Posterior cingulate gyrus (tissue), 11 donors: ENCODE results near the gene GBP3.
"Not testable (repeated sequence)": the region's sequence is repeated elsewhere in the genome, so short reads cannot be mapped to it uniquely, and the experiment has no call there.

Source experiments
- DNase-seq, 10 donors: peaks; one replicate each; pipeline versions ENCODE4 v3.0.0 to v3.0.0-alpha.2; 2020 to 2021; ENCODE audit warnings: mixed read lengths in 3 of 10
- intact Hi-C: fragments of 100-400 bp; cut with DNase I; formaldehyde crosslinking; loops from one replicate; pipeline ENCODE4 v1.15.1; 2023

GBP3 gene

DNA sequence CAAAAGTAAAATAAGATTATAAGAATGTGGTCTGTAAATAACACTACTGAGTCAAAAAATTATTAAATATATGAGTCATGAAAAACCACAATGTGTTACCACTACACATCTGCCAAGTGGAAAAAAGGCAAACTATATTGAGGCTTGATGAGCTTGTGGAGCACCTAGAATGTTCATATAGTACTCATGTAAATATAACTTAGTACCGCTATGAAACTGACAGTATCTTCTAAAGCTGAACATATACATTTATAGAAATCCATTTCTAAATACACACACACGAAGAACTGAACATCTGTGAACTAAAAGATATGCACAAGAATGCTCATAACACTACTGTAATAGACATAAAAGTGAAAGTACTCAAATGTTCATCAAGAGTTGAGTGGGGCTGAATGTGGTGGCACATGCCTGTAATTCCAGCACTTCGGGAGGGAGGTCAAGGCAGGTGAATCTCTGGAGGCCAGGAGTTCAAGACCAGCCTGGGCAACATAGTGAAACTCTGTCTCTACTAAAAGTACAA is 18.5 kb upstream of the GBP3 start:
- peak in 1 of 10 donors; percentile 52 for DNase-seq

DNA sequence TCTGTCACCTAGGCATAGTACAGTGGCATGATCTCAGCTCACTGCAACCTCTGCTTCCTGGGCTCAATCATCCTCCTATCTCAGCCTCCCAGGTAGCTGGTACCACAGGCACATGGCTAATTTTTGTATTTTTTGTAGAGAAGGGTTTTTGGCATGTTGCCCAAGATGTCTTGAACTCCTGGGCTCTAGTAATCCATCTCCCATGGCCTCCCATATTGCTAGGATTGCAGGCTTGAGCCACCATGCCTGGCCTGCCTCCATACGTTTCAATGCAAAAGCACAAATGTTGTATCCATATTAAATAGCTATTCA is 17.6 kb upstream of the GBP3 start:
- peak in 1 of 10 donors; percentile 20 for DNase-seq
- intact Hi-C loops, result no loop called here

More for the DNA sequence above, 18.5 kb upstream of the GBP3 start:
- intact Hi-C loops, result no loop called here

DNA sequence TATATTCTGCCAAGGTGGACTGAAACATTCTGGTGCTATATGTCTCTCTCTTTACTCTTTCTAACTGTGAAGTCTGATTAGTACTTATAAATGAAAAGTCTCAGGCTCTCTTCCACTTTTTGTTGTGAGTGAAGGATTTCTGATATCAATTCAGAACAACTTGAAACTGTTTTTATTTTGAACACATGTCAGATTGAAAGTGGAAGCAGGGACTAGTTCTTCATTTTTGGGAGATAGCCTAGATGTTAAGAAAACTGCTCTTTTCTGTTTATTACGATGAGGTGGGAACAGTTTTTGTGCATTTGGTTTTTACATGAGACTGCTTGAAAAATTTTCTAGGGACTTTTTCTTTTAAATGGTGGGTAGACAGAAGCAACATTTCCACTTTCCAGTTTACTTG is 14.5 kb upstream of the GBP3 start:
- intact Hi-C loops, result no loop called here
- no peak for DNase-seq

DNA sequence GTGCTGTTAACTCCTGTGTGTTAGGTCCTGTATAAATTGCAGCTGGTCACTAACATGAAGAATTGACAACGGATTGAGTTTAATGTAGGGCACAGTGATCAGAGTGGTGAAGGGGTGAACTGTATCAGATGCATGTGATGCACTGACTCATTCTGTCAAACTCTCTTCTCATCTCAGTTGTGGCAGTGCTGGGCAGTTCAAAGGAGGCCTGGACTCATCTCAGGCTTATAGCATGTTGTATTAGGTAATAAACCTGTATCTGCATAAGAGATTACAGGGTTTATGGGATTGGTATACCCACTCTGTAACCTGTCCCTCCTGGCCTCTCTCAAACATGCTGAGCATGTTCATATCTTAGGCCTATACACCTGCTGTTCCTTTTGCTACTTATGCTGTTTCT is 12.4 kb upstream of the GBP3 start:
- intact Hi-C loops, result no loop called here
- DNase-seq, result no peak

DNA sequence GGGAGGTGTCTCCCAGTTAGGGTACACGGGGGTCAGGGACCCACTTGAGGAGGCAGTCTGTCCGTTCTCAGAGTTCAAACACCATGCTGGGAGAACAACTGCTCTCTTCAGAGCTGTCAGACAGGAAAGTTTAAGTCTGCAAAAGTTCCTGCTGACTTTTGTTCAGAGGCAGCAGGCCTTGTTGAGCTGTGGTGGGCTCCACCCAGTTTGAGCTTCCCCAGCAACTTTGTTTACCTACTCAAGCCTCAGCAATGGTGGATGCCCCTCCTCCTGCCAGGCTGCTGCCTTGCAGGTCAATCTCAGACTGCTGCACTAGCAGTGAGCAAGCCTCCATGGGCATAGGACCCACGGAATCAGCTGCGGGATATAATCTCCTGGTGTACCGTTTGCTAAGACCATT is 11.3 kb upstream of the GBP3 start:
- DNase-seq, intact Hi-C loops: not testable (repeated sequence)

DNA sequence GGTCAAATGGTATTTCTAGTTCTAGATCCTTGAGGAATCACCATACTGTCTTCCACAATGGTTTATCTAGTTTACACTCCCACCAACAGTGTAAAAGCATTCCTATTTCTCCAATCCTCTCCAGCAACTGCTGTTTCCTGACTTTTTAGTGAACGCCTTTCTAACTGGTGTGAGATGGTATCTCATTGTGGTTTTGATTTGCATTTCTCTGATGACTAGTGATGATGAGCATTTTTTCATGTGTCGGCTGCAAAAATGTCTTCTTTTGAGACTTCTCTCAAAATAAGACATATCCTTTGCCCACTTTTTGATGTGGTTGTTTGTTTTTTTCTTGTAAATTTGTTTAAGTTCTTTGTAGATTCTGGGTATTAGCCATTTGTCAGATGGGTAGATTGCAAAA is 6.4 kb upstream of the GBP3 start:
- intact Hi-C loops, DNase-seq: not testable (repeated sequence)

DNA sequence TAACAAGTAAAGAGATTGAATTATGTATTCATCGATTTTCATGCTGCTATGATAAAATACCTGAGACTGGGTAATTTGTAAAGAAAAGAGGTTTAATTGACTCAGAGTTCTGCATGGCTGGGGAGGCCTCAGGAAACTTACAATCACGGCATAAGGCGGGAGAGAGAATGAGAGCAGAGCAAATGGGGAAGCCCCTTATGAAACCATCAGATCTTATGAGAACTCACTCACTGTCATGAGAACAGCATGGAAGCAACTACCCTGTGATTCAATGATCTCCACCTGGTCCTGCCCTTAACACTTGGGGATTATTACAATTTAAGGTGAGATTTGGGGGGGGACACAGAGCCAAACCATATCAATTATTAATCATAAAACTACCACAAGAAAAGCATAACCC is 3.3 kb upstream of the GBP3 start:
- no peak for DNase-seq
- intact Hi-C loops, result no loop called here

DNA sequence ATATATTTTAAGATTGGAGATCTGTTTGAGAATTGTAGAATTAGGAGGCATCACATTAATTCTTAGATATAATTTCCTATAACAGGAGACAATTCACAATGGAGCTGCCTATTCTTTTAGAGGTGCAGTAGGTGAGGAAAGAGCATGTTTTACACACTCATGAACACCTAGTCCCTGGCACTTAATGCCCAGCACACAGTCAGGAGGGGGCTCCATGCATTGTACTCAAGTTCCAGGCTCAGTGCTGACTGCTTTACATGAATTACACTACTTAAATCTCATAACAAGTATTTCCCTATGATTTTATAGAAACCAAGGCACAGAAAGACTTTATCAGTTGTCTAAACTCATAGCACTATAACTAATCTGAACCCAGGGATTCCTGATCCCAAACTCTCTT is 360 bp upstream of the GBP3 start:
- intact Hi-C loops, result no loop called here
- DNase-seq, result no peak

DNA sequence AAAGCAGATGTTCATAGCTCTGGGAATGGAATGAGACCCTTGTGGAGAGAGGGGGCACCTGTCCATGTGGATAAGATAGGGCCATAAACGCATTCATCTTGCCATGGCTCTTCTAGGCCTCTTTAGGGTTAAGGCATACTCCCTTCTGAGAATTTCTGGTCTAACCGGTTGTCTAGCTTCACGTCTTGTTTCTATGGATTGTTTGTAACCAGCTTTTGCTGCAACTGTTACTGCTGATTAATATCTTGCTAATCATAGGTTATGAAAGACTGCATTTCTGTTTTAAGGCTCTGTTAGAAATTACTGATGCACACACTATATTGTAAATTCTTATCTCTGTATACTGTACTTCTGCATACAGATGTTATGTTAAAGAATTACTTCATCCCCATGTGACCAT is 4.3 kb downstream of the GBP3 start:
- intact Hi-C loops, DNase-seq: not testable (repeated sequence)

DNA sequence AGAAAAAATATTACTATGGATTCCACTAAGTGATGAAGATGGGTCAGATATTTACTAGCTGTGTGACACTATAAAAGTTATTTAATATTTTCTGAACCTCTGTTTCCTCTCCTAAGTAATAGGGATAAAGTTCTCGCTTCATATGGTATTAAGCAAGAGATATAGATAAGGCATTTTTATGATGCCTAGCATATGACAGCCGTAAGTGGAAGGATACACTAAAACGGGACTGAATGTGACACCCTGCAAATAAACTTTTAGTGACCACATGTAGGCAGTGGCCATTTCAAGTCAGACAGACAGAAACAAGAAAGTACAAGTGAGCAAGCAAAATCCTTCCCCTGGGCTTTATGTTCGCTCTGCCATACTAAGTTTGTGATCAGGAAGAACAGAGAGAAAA is 14.2 kb downstream of the GBP3 start:
- intact Hi-C loops, result no loop called here

DNA sequence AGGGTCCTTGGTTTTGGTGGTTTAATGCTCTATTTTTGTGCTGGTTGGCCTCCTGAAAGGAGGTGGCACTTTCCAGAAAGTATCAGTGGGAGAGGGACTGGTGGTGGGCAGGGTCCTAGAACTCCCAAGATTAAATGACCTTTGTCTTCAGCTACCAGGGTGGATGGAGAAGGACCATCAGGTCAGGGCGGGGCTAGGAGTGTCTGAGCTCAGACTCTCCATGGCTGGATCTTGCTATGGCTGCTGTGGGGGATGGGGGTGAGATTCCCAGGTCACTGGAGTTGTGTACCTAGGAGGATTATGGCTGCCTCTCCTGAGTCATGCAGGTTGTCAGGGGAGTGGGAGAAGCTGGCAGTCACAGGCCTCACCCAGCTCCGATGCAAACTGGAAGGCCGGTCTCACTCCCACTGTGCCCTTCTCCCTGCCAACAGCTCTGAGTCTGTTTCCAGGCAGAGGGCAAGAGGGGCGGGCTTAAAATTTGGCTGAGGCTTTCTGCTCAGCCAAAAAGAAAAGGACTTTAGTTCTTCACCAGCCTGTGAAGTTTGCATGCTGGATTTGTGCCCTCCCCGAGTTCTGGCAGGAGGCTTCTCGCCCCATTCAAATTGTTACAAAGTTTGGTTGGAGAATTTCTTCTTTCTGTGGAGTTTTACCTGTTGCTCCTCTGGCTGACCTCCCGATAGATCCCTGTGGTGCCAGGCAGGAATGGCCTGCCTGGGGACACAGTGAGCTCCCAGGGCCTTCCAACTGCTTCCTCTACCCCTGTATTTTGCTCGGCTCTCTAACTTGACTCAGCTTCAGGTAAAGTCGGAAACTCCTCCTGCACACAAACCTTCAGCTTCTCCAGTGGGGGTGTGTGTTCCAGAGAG is 17.1 kb downstream of the GBP3 start:
- intact Hi-C loops, result no loop called here
- peak in 6 of 10 donors; percentile 13 to 86 (median 56) for DNase-seq

More for the DNA sequence above, 14.2 kb downstream of the GBP3 start:
- no peak for DNase-seq

DNA sequence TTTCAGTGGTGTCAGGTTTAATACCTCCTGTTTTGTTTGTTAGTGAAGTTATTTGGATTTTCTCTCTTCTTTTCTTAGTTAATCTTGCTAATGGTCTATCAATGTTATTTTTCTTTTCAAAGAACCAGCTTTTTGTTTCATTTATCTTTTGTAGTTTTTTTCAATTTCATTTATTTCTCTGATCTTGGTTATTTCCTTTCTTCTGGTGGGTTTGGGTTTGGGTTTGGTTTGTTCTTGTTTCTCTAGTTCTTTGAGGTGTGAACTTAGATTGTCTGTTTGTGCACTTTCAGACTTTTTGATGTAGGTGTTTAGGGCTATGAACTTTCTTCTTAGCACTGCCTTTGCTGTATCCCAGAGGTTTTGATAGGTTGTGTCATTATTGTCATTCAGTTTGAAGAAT is 20.5 kb downstream of the GBP3 start:
- DNase-seq, intact Hi-C loops: not testable (repeated sequence)

DNA sequence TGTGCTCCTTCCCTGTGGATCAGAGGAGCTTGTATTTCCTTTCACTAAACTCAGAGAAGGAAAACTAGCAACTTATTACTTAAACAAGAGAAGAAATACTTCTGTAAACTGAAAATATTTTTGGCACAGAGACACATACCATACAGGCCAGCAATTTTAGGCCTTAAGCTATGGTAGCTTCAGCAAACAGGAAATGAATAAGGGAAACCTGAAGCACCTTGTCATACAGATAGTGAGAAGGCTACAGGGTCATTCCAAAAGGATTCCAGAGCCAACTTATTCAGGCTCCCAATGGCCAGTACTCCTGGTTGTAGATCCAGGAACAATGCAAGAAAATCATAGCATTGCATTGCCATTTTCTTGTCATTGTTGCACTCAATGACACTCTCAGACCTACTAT is 21.2 kb downstream of the GBP3 start:
- intact Hi-C loops, result no loop called here
- DNase-seq, result no peak

DNA sequence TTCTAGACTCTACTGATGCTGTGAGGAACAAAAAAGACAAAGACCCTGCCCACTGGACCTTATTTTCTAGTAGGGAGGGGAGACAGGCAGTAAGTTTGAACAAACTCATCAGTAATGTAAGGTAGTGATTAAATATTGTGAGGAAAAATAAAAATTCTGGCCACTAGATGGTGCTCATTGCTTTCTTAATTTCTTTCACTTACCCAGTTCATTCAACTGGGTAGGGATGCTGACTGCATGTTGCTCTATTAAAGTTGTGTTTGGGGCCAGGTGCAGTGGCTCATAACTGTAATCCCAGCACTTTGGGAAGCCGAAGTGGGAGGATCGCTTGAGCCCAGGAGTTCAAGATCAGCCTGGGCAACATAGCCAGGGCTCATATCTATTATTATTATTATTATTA is 23.9 kb downstream of the GBP3 start:
- intact Hi-C loops, result loop anchor here (1.0 to 2.0 kb wide), 3 partner anchors 278 to 456 kb away; no protein-coding TSS in a partner anchor

DNA sequence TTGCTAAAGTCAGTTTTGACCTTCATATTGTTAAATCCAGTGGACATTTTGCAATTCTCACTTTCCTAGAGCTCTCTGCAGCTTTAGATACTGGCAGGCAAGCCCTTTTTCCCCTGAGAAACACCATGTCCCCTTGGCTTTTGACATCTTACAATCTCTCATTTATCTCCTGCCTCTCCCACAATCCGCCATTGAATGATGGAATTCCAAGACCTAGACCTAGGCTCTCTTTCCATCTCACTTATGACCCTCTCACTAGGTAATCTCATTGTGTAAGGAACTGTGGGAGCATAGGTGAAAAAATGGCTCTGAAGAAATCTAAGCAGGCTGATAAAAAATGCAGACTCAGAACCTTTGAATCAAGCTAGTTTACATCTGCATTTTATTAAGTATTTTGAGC is 32.2 kb downstream of the GBP3 start:
- intact Hi-C loops, result no loop called here
- no peak for DNase-seq

More for the DNA sequence above, 23.9 kb downstream of the GBP3 start:
- DNase-seq, result peak in 1 of 10 donors; percentile 76

DNA sequence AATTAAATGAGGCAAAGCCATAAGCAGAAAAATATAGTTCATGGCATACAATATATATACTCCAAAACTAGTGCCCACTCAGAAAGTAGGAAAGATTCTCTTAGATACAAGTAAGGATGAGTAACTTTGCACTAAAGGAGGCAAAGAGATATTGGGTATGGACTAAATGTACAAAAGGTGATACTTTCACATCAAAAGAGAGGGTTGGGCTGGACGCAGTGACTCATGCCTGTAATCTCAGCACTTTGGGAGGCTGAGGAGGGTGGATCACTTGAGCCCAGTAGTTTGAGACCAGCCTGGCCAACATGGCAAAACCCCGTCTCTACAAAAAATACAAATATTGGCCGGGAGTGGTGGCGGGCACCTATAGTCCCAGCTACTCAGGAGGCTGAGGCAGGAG is 37.0 kb downstream of the GBP3 start:
- intact Hi-C loops, result no loop called here
- no peak for DNase-seq

DNA sequence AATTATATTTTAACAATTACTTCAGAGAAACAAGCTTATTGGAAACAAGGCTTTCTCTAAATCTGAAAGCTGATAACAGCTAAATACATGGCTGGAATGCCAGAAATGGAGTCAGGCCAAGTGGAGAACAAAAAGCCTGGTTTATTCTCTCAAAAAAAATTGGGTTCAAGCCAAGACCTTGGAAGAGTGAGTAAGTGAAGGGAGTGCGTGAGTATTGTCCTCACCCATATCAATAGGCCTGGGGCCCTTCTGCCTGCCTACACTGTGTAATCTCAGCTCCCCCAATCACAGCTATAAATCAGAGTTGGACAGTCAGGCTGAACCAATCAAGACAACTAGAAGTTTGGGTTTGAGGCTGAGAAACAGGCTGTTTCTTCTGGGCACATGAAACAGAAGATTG is 37.6 kb downstream of the GBP3 start:
- intact Hi-C loops, result no loop called here
- DNase-seq, result peak in 3 of 10 donors; percentile 30 to 61 (median 41)

DNA sequence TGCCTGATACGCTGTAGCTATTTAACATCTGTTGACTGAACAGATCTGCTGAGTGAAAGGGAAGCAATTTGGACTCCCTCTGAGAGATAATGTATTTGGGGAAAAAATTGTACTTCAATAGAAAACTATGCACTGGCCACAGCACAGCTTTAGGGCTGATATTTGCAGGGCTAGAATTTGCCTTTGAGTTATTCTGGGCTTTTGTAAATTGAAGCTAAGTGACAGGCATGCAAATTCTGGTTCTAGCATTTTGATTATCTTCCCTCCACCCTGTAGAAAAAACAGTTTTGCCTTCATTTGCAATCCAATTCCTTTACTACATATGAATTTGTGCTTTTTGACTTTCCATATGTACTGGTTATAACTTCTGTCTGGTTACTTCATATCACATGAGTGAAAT is 38.1 kb downstream of the GBP3 start:
- intact Hi-C loops, result no loop called here
- DNase-seq, result no peak

DNA sequence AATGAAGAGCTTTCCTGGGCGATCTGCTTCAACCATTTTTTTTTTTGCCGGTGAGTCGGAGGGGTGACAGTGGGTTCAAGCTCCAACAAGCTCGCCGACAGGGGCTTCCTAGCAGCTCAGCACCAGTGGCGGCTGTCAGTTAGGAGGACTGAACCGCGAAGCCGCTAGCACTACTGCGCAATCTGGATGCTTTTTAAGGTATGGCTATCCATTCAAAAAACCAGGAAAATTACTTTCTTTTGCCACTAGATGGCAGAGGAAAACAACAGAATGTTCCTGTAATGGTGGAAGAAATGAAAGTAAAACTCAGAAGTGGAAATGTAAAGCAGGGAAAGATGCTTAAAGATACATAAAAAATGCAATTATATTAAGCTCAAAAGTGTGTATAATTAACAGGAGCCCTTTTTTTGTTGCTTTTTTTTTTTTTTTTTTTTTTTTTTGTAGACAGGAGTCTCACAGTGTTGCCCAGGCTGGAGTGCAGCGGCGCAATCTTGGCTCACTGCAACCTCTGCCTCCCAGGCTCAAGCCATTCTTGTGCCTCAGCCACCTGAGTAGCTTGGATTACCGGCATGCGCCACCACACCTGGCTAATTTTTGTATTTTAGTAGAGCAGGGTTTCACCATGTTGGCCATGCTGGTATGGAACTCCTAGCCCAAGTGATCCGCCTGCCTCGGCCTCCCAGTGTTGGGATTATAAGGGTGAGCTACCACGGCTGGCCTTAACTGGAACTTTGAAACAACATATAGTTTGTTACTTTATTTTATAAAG is 38.7 kb downstream of the GBP3 start:
- peak in 3 of 10 donors; percentile 68 to 84 (median 81) for DNase-seq
- intact Hi-C loops, result no loop called here

DNA sequence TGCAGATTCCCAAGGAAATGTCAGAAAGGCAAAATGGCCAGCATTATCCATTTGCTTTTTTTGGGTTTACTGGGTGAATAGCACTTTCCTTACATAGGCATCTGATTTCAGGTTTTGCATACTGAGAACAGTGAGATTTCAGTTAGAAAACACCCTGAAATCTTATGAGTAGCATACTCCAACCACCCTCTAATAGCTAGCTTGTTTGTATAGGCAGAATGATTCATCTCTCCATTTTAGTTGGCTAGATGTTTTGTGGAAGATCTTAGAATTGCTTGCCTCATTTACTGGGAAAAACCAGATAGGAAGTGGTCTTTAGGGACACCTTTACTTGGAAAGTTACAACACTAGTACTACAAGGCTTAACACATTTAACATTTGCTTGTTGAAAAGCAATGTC is 40.6 kb downstream of the GBP3 start:
- intact Hi-C loops, result no loop called here
- no peak for DNase-seq

DNA sequence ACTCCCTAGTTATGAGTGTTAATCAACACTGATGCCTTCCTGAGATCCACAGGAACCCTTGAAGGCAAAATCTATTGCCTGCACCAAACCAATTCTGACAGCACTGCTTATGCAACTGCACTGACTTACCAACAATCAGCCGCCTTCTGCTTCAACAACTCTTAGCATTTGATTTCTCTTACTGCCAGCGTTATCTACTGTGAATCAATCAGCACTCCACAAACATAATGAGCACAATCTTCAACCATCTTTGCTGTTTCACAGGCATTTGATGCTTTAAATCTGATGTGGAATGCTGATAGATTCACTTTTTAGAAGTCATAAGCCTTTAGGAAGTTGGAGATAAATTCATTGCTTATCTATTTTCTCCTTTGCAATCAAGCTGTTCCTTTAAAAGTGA is 41.2 kb downstream of the GBP3 start:
- DNase-seq, intact Hi-C loops: not testable (repeated sequence)

DNA sequence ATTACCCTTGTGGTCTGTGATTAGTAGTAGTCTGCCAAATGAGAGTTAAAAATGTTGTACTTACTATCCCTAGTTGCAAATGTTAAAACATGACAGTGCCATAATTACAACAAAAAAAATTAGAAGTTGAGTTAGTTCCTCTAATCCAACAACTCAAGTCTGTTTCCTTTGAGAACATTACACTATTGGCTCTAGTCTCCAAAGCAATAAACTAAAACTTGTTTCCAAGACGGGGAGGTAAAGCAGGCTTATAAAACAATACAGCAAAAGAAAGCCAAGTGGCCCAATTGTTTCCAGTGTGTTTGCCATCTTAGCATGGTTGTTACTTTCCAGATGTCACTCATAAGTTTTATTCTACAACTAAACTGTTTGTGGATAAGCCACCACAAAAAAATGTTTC is 41.8 kb downstream of the GBP3 start:
- no peak for DNase-seq
- intact Hi-C loops, result no loop called here
